MM.1S (cell line): ENCODE results near the gene SART3.

ENCODE experiments used
- DNase-seq: peaks from one replicate; pipeline ENCODE4 v3.0.0-alpha.2; 2015
- H2AFZ ChIP-seq: fragments of 300-600 bp; sonication (generic); 2 replicates; pipeline ENCODE4 v1.6.0; 2016; ENCODE audit warnings: antibody characterized with exemption, low read length
- H3F3A ChIP-seq: fragments of 300-600 bp; sonication (generic); 2 replicates; pipeline ENCODE4 v1.6.1; 2016; ENCODE audit warnings: mild to moderate bottlenecking, antibody characterized with exemption, low read length, moderate library complexity, mixed read lengths; ENCODE audit not compliant: insufficient read depth
- H3K27ac ChIP-seq: fragments of 300-600 bp; sonication (generic); 2 replicates; pipeline ENCODE4 v1.5.1; 2016; ENCODE audit warnings: mild to moderate bottlenecking, low read length
- H3K27me3 ChIP-seq: fragments of 300-600 bp; sonication (generic); replicated peaks from 2 replicates; pipeline ENCODE4 v1.6.0; 2016; ENCODE audit warnings: low read length; ENCODE audit not compliant: insufficient read depth
- H3K36me3 ChIP-seq: fragments of 300-600 bp; sonication (generic); replicated peaks from 2 replicates; pipeline ENCODE4 v1.6.1; 2016; ENCODE audit warnings: mild to moderate bottlenecking, low read length, mixed read lengths; ENCODE audit not compliant: insufficient read depth
- H3K4me1 ChIP-seq: fragments of 300-600 bp; sonication (generic); 2 replicates; pipeline ENCODE4 v1.6.1; 2016; ENCODE audit warnings: low read length, mixed read lengths
- H3K4me2 ChIP-seq: fragments of 300-600 bp; sonication (generic); 2 replicates; pipeline ENCODE4 v1.6.0; 2016; ENCODE audit warnings: low read depth, low read length
- H3K4me3 ChIP-seq: fragments of 300-600 bp; sonication (generic); 2 replicates; pipeline ENCODE4 v1.5.1; 2016; ENCODE audit warnings: low read length, mixed read lengths
- H3K79me2 ChIP-seq: fragments of 300-600 bp; sonication (generic); 2 replicates; pipeline ENCODE4 v1.6.1; 2016; ENCODE audit warnings: mixed run types, low read length, mixed read lengths
- H3K9ac ChIP-seq: fragments of 300-600 bp; sonication (generic); 2 replicates; pipeline ENCODE4 v1.6.1; 2016; ENCODE audit warnings: low read length, mixed read lengths
- H3K9me2 ChIP-seq: fragments of 300-600 bp; sonication (generic); replicated peaks from 2 replicates; pipeline ENCODE4 v1.6.1; 2016; ENCODE audit warnings: mild to moderate bottlenecking, low read length, mixed read lengths; ENCODE audit not compliant: insufficient read depth
- H3K9me3 ChIP-seq: fragments of 300-600 bp; sonication (generic); replicated peaks from 2 replicates; pipeline ENCODE4 v1.6.1; 2016; ENCODE audit warnings: mild to moderate bottlenecking, low read length, mixed read lengths; ENCODE audit not compliant: insufficient read depth
- H4K20me1 ChIP-seq: fragments of 300-600 bp; sonication (generic); 2 replicates; pipeline ENCODE4 v1.6.1; 2016; ENCODE audit warnings: mild to moderate bottlenecking, low read length, moderate library complexity, mixed read lengths; ENCODE audit not compliant: insufficient read depth
- CTCF ChIP-seq: fragments of 300-600 bp; sonication (generic); IDR thresholded peaks from 2 replicates; pipeline ENCODE4 v1.5.1; 2016; ENCODE audit warnings: antibody characterized with exemption, low read length, mixed read lengths
- EZH2 ChIP-seq: fragments of 300-600 bp; sonication (generic); optimal IDR thresholded peaks from 2 replicates; pipeline ENCODE3; 2017; ENCODE audit warnings: low read depth, mild to moderate bottlenecking, antibody characterized with exemption, low read length, mixed read lengths
- EZH2phosphoT487 ChIP-seq: fragments of 300-600 bp; sonication (generic); IDR thresholded peaks from 2 replicates; pipeline ENCODE4 v1.6.1; 2018; ENCODE audit warnings: antibody characterized with exemption, low read length

The SART3 gene

GRCh38 chr12:108603743-108604142 is 42.8 kb upstream of the SART3 start:
- H3K9me3 ChIP-seq = no peaks in the 10 kb centered on the region
- H3K9me2 ChIP-seq = no peaks in the 10 kb centered on the region
- TF ChIP-seq CTCF (no peak), EZH2 (no peak), EZH2phosphoT487 (no peak)
- H3K9ac ChIP-seq = no peak overlapping the region
- no peaks in the 10 kb centered on the region for H4K20me1 ChIP-seq
- no peak overlapping the region for H3K27ac ChIP-seq
- 0 out of 2 replicates have a peak, but pooled peaks cover 4% of the 10 kb centered on the region for H3F3A ChIP-seq
- no peak overlapping the region for H3K4me2 ChIP-seq
- no peaks in the 10 kb centered on the region for H3K36me3 ChIP-seq
- H3K4me1 ChIP-seq = no peaks in the 10 kb centered on the region
- H3K27me3 ChIP-seq = no peaks in the 10 kb centered on the region
- H3K4me3 ChIP-seq = no peak overlapping the region
- H3K79me2 ChIP-seq = no peaks in the 10 kb centered on the region
- no peak overlapping the region for H2AFZ ChIP-seq
- no peak for DNase-seq

GRCh38 chr12:108602976-108603704 is 42.2 kb upstream of the SART3 start:
- no peak for TF ChIP-seq EZH2
- TF ChIP-seq EZH2phosphoT487 = no peak
- TF ChIP-seq CTCF = no peak
- Histone ChIP-seq H3K9ac (no peak overlapping the region), H3K9me3 (no peaks in the 10 kb centered on the region), H3K9me2 (no peaks in the 10 kb centered on the region), H3K27me3 (no peaks in the 10 kb centered on the region), H3K4me2 (no peak overlapping the region), H4K20me1 (no peaks in the 10 kb centered on the region), H3F3A (0 out of 2 replicates have a peak, but pooled peaks cover 4% of the 10 kb centered on the region), H3K4me3 (no peak overlapping the region), H3K36me3 (no peaks in the 10 kb centered on the region), H2AFZ (no peak overlapping the region), H3K27ac (no peak overlapping the region), H3K4me1 (no peaks in the 10 kb centered on the region), H3K79me2 (no peaks in the 10 kb centered on the region)
- no peak for DNase-seq

GRCh38 chr12:108602209-108602705 is 41.3 kb upstream of the SART3 start:
- no peaks in the 10 kb centered on the region for H3K27me3 ChIP-seq
- no peaks in the 10 kb centered on the region for H3K79me2 ChIP-seq
- no peak overlapping the region for H3K9ac ChIP-seq
- no peaks in the 10 kb centered on the region for H3K9me3 ChIP-seq
- H3K4me2 ChIP-seq = no peak overlapping the region
- H3K4me1 ChIP-seq = no peaks in the 10 kb centered on the region
- H3K36me3 ChIP-seq = no peaks in the 10 kb centered on the region
- 0 out of 2 replicates have a peak, but pooled peaks cover 4% of the 10 kb centered on the region for H3F3A ChIP-seq
- H4K20me1 ChIP-seq = no peaks in the 10 kb centered on the region
- no peaks in the 10 kb centered on the region for H3K9me2 ChIP-seq
- no peak for DNase-seq
- no peak for TF ChIP-seq EZH2
- no peak for TF ChIP-seq EZH2phosphoT487
- TF ChIP-seq CTCF = no peak
- H3K27ac ChIP-seq = no peak overlapping the region
- H2AFZ ChIP-seq = no peak overlapping the region
- H3K4me3 ChIP-seq = no peak overlapping the region
